NCI-H187 treated with DMSO at 0.1 percent for 48 hours (cell line): ENCODE measurements around the gene CDKN2A.

Experiments used
- DNase-seq: peaks from one replicate; lab custom pipeline; 2025; lab: John Stamatoyannopoulos, UW

The CDKN2A gene

DNA sequence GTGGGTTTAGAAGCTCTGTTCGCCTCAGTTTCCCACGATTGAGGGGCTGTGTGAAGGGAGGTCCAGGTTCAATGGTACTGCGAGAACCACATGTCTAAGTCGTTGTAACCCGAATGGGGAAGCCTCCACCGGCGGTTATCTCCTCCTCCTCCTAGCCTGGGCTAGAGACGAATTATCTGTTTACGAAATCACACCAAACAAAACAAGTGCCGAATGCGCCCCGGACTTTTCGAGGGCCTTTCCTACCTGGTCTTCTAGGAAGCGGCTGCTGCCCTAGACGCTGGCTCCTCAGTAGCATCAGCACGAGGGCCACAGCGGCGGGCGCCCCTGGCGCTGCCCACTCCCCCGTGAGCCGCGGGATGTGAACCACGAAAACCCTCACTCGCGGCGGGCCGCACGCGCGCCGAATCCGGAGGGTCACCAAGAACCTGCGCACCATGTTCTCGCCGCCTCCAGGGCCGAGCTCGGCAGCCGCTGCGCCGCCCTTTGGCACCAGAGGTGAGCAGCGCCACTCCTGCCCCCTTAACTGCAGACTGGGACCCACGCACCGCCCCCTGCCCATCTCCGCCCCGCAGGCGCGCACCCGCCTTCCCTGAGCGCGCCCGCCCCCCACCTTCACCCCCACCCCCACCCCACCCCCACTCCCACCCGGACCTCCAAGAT is at the start of gene CDKN2A:
Gene CDKN2A (minus strand): TSS at position 500 of the 663 bp plus-strand sequence.
- DNase-seq = no peak

DNA sequence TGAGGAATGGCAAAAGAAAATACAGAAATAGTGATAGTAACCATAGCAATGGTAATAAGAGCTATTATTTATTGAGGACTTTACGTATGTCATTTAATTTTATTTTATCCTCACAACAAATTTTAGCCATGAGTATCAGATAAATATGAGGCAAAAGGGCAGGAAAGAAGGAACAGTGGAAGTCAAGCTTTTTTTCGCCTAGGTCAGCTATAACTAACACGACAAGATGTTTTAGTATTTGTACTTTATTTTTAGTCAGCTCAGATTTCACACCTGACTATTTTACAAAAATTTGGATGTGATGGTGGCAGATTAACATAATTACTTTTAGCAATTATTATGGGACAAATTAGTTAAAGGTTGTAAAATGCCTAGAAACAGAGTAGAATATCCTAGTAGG is 49.7 kb upstream of the CDKN2A start:
- DNase-seq = no peak

DNA sequence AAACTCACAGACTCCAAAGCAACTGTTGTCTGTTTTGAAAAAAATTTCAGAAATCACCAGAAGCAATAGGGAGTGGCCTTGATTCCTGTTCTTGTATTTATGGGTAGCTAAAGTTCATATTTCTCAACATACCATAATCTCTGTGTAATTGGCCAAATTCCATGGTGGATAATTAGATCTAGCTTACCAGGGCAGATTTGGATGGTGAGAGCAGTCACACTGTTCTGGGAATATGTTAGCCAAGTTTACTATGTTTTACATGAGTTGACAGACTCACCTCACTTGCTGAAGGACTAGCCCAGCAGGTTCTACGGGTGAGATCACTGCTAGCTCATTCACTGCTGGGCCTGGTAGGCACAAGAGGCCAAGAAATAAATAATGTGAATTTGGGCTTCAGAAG is 47.6 kb upstream of the CDKN2A start:
- no peak for DNase-seq

DNA sequence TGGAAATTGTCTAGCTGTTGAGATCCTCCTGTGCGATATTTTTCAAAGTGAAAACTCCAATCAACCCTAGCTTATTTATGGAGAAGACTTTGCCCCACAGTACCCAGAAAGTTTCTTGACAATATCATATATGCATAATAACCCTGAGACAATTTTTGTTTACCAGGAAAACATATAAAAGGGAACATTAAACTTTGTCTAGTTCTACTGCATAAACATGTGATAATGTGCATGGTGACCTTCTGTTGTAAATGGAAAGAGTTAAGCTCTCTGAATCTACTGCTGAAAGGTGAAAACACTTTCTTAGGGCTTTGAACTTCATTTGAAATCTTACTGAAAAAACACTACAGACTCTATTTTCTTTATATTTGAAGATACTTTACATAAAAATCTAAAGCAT is 47.2 kb upstream of the CDKN2A start:
- no peak for DNase-seq

DNA sequence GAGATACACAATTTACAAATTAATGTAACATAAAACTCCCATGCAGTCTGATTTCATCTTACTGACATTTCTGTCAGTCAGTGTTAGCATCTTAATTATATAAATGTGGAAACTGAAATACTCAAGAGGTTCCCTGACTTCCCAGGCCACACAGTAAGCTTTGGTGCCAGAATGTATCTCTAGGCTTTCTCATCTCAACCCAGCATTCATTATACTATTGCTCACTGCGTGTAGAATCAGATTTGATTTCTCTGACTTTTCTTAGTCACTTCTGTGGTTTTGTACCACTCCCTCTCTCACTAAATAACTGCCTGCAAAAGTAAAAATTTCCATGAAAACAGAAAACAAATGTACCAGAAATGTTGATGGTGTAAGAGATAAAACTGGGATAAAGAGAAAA is 46.6 kb upstream of the CDKN2A start:
- no peak for DNase-seq

DNA sequence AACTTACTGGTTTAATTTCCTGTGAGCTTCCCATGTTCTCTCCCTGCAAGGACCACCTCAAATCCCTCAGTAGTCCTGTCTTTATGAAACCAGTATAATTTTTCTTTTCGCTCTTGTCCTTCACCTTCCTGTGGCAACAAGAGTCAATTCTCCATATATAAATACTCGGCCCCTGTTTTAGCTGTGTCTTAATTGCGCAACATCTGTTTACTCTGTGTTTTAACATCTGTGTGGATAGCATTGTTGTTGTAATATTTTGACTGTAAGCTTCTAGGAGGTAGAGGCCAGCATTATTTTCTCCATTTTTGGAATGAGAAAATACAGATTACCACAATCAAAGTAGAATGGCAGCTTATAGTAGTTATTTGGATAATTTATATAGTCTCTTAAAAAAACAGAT is 45.1 kb upstream of the CDKN2A start:
- no peak for DNase-seq

DNA sequence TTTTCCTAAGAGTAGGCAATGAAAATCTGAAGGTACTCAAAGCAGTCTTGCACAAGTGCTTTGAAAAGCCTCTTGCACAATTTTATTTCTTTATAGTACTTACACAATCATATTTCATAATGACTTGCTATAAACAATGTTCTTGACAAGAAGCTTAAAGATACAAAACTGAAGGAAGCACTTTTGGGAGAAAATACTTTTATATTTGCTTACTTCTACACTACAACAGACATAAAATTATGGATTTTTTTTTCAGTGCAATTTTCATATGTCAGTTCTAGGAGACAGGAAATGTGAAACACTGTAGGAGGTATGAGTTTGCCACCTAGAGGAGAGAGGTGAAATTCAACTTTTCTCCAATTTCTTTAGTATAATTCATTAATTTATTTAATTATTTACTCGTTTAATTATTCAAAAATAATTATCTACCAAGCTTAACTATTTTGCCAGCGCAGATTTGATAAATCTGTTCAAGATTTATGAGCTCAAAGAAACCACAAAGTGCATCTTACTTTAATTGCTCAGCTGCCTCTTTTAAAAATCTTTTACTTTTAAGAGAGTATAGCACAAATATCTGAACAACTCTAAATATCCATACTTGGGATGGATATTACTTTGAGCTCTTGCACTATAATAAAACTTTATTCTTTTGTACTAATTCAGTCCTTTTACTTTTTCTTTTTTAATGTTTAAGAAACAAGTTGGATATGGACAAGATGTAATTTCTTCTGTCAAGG is 43.9 kb upstream of the CDKN2A start:
- no peak for DNase-seq

DNA sequence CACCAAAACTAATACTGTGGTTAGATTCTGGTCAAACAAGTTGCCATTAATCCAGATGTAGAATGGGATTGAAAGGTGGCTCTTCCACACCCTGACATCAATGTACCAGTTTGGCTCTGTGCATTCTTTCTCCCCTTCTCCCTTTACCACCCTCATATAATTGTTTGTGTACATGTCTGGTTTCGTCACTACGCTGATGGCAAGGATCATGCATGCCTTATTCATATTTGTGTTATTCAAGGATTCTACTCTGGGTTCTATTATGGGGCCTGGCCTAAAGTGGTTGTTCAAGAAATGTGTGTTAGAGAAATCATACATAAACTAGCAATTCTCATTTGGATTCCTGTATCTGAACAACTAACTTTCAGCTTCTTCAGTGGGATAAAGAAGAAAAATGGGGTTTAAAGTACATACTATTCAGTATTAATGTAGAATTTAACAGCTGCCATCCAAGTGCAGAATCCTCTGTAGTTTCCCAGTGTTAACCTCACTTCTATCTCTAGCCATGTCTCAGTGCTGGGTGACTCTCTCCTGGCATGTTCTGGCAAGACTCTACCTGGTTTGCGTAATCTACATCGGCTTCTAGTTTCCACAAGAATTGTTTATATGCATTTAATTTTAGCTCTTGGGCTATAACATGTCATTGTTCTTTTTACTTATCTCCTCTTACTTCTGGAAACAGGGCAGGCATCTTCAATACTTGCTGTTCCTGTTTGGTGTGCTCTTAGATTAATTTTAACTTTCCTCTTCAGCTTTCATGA is 42.9 kb upstream of the CDKN2A start:
- no peak for DNase-seq

DNA sequence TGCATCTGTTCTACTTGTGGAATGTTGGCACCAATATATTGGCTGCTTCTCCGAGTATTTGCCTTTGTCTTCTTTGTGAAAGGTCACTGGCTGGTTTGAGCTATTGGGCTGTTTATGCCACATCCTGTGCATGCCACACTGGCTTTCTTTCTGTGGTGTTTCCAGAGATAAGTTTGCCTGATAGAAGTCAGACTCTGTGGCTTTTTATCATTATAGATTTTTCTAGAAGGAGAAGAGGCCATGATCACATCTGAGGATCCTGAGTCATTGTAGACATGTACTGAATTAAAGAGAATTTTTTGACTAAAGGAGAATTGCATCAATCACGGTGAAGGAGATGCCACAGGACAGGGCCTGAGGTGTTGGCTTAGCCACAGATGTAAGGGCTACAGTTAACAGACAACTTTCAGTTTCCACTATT is 41.4 kb upstream of the CDKN2A start:
- DNase-seq = no peak

DNA sequence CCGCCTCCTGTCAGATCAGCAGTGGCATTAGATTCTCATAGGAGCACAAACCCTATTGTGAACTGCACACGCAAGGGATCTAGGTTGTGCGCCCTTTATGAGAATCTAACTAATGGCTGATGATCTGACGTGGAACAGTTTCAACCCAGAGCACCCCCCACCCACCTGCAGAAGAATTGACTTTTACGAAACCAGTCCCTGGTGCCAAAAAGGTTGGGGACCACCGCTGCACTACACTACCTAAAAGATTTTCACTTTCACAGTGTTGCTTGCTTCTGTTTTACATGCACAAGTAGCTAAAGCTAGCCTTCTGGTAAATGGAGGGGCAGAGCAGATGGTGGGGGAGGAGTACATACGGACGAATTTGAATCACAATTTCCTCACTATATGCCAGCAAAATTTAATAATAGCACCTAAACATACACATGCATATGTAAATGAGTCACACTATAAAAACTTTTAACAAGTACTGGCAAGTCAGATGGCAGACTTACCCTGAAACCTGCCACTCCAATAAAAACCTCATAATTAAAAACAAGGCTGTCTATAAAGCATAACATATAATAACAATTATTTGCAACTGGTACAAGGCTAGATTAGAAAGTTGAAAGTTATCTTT is 38.9 kb upstream of the CDKN2A start:
- no peak for DNase-seq

DNA sequence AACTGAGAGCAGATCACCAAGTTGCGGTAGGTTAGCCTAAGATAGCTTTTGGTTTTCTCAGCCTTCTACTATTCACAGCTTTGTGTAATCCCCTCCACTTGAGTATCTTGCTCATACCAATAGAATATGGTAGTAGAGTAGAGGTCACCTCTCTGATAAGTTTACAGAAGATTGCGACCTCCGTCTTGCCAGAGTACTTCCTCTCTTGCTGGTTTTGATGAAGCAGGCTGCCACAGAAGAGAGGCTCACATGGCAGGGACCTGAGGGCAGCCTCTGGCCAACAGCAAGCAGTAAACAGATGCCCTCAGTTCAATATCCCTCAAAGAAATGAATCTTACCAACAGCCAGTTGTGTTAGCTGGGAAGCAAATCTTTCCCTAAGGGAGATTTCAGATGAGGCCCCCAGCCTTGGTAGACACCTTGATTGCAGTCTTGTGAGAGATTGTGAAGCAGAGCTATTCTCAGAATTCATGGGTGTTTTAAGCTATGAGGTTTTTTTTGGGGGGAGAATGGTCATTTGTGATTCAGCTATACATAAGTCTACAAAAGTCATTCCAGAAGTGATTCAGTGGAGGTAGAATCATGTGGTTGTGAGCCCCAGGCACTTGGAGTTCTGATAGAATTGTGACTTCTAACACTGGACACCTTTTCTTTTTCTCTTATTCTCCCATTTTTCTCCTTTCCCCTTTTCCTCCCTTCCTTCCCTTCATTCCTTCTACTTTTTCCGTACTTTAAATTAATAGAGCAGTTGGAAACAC is 37.6 kb upstream of the CDKN2A start:
- DNase-seq = no peak

DNA sequence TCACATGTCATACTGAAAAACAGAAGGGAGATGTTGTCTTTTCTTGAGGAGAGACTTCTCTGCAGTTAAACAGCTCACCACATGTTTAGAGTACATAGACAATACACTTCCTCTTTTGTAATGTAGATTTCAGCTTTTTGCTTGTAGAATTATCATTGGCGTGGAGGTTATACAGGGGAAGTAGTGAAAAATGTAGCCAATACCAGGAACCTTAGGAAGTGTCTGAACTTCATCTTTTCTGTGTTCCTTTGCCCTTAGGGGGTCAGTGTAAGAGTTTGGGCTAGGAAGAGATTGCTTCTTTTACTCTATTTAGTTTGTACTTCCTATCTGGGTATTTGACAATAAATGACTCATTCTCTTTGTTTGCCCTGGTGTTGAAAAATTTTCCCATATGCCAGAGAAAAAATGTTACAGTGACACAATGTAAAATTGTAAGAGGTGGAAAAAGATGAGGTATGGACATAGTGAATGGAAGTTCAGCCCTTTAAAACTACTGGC is 36.0 kb upstream of the CDKN2A start:
- DNase-seq = no peak

DNA sequence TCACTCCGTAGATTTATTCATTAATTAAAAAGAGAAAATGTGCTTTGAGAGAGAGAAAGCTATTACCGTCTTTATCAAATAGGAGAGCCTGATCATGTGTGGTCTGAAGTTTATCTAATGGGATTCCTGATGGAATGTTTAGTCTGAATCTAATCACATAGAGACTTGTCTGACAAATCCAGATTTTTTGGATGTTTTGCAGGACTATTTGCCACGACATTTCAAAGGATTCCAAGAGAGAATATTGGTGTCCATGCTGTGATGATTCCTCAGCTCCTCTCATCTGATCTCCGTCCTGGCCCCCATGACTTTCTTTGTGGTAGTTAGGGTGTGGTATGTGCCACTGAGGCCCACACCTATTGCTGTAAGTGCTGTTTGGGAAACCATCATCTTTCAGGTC is 35.0 kb upstream of the CDKN2A start:
- DNase-seq = no peak

DNA sequence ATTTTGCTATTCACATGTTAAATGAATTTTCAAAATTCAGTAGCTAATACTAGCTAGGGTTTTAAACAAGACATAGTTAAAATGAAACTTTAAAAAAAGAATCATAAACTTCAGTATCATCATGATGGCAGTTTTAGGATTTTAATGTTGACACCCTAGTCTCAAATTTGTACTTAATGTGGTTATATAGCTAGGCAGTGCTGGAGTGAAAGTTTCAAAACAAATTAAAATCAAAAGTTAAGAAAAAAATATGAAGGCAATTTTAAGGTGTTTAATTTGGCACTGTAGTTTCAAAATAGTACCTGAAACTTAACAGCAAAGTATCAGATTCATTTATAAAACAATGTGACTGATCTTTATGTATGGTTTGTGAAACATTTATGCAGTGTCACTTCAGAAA is 34.2 kb upstream of the CDKN2A start:
- no peak for DNase-seq

DNA sequence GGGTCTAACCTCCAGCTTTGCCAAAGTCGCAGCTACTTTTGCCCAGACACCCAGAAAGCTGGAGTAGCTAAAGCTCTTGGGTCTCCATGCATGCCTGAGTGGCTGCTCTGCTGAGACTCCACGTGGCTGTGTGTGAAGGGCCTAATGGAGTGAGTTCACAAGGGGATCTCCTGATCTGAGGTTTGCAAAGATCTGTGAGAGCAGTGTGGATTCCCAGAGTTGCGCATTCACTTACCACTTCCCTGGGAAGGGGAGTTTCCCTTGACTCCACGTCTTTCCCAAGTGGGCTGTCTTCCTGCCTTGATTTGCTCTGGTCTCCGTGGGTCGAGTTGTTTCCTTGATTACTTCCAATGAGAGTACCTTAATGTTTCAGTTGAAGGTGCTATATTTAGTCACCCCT is 32.5 kb upstream of the CDKN2A start:
- DNase-seq = no peak

DNA sequence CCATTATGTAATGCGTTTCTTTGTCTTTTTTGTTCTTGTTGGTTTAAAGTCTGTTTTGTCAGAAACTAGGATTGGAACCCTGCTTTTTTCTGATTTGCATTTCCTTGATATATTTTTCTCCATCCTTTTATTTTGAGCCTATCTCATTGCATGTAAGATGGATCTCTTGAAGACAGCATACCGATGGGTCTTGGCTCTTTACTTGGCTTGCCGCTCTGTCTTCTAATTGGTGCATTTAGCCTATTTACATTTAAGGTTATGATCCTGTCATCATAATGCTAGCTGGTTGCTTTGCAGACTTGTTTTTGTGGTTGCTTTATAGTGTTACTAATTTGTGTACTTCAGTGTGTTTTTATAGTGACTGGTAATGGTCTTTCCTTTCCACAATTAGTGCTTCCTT is 28.2 kb upstream of the CDKN2A start:
- DNase-seq = no peak

DNA sequence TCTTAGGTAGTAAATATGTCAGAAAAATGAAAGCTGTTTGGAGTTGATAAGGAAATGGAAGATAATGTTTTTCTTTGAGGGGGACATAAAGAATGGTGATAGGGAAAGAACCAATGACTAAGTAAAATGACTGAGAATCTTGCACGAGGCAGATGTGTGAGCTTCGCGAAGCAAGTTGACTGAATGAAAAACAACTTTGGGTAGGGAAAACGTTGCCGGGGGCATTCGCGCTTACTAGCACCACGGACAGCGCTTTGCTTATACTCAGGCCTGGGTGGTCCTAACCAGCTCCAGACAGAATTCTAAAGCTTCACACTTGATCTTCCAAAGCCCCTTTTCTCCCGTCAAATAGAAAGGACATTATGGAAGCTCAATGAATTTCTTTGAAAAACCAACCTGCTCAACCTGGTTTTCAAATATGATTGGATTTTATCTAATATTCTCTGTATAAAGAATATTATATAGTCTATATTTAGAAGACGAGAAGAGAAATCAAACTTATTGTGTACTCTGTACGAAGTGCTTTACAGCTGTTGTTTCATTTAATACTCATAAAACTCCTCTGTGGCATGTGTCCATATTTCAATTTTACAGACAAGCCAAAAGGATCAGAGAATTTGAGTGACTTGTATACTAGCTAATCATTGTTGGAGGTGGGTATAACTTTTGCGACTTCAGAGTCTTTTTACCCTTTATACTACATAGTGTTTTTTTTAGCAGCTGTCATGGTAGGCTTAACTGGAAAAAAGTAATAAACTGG is 16.9 kb upstream of the CDKN2A start:
- DNase-seq = no peak

DNA sequence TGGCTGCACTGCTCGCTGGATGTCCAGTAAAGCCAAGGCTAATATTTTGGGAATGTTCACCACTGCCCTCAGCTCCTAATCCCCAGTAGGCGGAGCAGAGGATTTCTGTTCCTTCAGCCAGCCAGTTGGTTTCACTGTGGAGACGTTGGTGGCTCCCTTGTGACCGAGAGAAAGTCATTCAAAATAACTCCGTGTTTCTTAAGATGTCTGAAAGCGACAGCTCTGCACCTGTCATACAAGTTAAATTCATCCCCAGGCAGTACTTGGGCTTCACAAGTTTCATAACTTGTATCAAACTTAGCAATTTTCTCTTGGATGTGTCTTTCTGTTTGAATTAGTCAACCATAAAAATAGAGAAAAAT is 15.3 kb upstream of the CDKN2A start:
- no peak for DNase-seq

DNA sequence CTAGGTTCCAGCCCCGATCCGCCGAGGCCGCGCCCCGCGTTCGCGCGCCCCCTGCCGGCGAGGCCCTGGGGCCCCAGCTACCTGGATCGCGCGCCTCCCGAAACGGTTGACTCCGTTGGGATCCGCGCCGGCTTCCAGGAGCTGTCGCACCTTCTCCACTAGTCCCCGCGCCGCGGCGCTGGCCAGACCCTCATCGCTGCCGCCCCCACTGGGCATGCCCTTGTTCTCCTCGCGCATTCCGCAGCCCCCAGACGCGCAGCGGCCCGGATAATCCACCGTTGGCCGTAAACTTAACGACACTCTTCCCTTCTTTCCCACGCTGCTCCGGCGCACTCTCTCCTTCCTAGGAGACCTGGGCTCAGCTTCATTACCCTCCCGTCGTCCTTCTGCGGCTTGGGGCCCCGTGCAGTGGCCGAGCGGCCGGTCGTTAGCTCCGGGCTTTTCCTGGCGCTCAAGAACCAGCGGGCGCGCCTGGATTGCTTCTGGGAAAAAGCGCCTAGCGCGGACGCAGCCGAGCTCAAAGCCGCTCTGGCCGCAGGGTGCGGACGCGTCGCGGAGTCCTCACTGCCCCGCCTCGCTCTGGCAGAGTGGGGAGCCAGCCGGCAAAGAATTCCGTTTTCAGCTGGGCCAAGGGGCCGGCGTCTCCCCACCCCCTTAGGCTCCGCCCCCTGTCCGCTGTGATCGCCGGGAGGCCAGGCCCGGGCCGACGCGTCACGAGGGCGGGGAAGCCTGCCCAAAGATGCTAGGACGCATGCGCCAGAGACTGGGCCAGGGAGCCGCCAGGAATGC is 14.7 kb upstream of the CDKN2A start, which contains the start of gene CDKN2B:
Gene CDKN2B (minus strand): TSS at position 589 of the 789 bp plus-strand sequence. CDS start 352 bp downstream, at position 237.
- peak; percentile 72 for DNase-seq

DNA sequence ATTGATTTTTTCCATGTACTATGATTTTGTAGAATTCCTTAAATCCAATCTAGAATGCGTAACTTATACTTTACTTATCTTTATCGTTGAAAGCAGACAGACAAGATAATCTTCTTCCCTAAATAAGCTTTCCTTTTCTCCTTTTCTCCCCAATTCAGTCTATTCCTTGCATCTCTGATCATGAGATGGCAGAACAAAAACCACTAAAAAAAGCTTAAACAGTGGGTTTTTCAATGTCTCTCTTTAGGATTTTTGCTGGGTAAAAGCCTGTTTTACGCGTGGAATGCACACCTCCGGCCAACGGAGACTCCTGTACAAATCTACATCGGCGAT is 14.2 kb upstream of the CDKN2A start:
- no peak for DNase-seq
